GM13977 (cell line): Measurements from ENCODE around the gene IDNK.

Experiments
- DNase-seq: peaks from one replicate; pipeline ENCODE4 v3.0.0; 2012; ENCODE audit warnings: low spot score
- CTCF ChIP-seq: IDR thresholded peaks from 2 replicates; pipeline ENCODE4 v1.5.1; 2012; ENCODE audit warnings: mild to moderate bottlenecking, control low read depth; ENCODE audit not compliant: insufficient read depth; ENCODE audit errors: extremely low read depth, missing control alignments
- in situ Hi-C: fragments of 300-500 bp; cut with MboI; formaldehyde crosslinking; loops from one replicate; pipeline ENCODE4 v1.12.0; 2022; ENCODE audit warnings: low sequenced_read_pairs, low pct_unique_long_range_greater_than_20kb, mixed read lengths, inconsistent platforms; ENCODE audit not compliant: unreplicated experiment

IDNK gene

GRCh38 chr9:83646500-83647239 is 23.7 kb downstream of the IDNK start:
- TF ChIP-seq CTCF: no peak
- in situ Hi-C loops: no loop called here
- DNase-seq: no peak

- peak; percentile 78 for TF ChIP-seq CTCF
- in situ Hi-C loops: no loop called here
- DNase-seq: peak; percentile 51
These were observed 26.1 kb downstream of the IDNK start for GRCh38 chr9:83649080-83649479.

- in situ Hi-C loops: no loop called here
- TF ChIP-seq CTCF: peak; percentile 15
- no peak for DNase-seq
These were observed 26.6 kb downstream of the IDNK start for GRCh38 chr9:83649515-83649914.

- in situ Hi-C loops: no loop called here
- no peak for DNase-seq
- no peak for TF ChIP-seq CTCF
These were observed 28.6 kb downstream of the IDNK start for GRCh38 chr9:83651558-83651957.

- no peak for TF ChIP-seq CTCF
- DNase-seq: no peak
- in situ Hi-C loops: no loop called here
These were observed 29.5 kb downstream of the IDNK start for GRCh38 chr9:83652433-83652832.

GRCh38 chr9:83655433-83655832 is 32.5 kb downstream of the IDNK start:
- no peak for TF ChIP-seq CTCF
- in situ Hi-C loops: no loop called here
- DNase-seq: no peak
